Ovary (tissue), 3 donors: Measurements from ENCODE around the gene ENOX1.

Experiments
- CTCF ChIP-seq, 3 donors: fragments of 450-650 bp in 2 of 3; fragments of 200-600 bp in 1 of 3; IDR thresholded peaks; one replicate each; pipeline versions ENCODE4 v1.5.1 to v1.8.0; 2016 to 2022; ENCODE audit warnings: antibody characterized with exemption in 3 of 3, mild to moderate bottlenecking in 1 of 3
- POLR2A ChIP-seq: fragments of 450-650 bp; IDR thresholded peaks from one replicate; pipeline ENCODE4 v1.6.1; 2017; ENCODE audit warnings: antibody characterized with exemption, mild to moderate bottlenecking, moderate library complexity
- donor health status: DM: no; HTN: no; CAD: no.

- no peak for TF ChIP-seq CTCF (IDR thresholded peaks at IDR 0.05)
- no peak for TF ChIP-seq POLR2A
Measured at GRCh38 chr13:43546251-43546650, 240.5 kb downstream of the ENOX1 start.
